ENCODE data around the gene HLA-DQB2. TPM values are rescaled to one million over a fixed set of nuclear protein-coding genes. Genes with fewer than 3 reads are reported as not detected.
A peak's percentile ranks its signal among the peaks of the same experiment; 100 is the strongest.
"Not testable (repeated sequence)": the region's sequence is repeated elsewhere in the genome, so short reads cannot be mapped to it uniquely, and the experiment has no call there.

HLA-DQB2 gene
- polyA plus RNA-seq = 1 to 10 TPM in 1 of 4 donors, under 1 TPM in 1, not detected in 2; 0.09 to 2.7 TPM
- long read RNA-seq, donor 1 = 0 reads
- long read RNA-seq, donor 2 = 0 reads
- long read RNA-seq, donor 3, partial matches to known transcripts = 6 of 6 reads
- long read RNA-seq, donor 3, other reads (novel, unspliced or antisense) = 0 of 6 reads
- long read RNA-seq, donor 4 = 0 reads
- long read RNA-seq, donor 5 = 0 reads
- long read RNA-seq, donor 6 = 0 reads
- long read RNA-seq, donor 7 = 0 reads
- long read RNA-seq, donor 8 = 0 reads
- long read RNA-seq, donor 9 = 0 reads
- long read RNA-seq, donor 10 = 0 reads

GRCh38 chr6:32763421-32763820, at the start of gene HLA-DQB2:
Gene HLA-DQB2 (minus strand): TSS chr6:32763532. CDS start chr6:32763470, 62 bp downstream.
- H3K4me3 ChIP-seq (ENCODE audit: low read depth in 1 of 3, low read length in 3 of 3) = no peak within 1 kb of the TSS
- no peaks in the 10 kb centered on the region for H3K9me3 ChIP-seq (ENCODE audit: control insufficient read depth in 2 of 2, insufficient read depth in 1 of 2, low read depth in 1 of 2, low read length in 1 of 2)
- peaks cover 2 to 27% (median 7%) of the 10 kb centered on the region in 3 donors for H3K27me3 ChIP-seq (ENCODE audit: control insufficient read depth in 3 of 3, insufficient read depth in 3 of 3, low read length in 3 of 3)
- H3K4me1 ChIP-seq (ENCODE audit: control insufficient read depth in 3 of 3, insufficient read depth in 2 of 3, low read depth in 1 of 3, low read length in 2 of 3) = no peaks in the 10 kb centered on the region
- DNase-seq = no peak
- no peak within 1 kb of the TSS for H3K27ac ChIP-seq (ENCODE audit: low read depth in 1 of 3, low read length in 2 of 3)
- WGBS, 3 donors = 52 to 69% (median 63%) methylated on average over 4 of the region's 4 CpGs
- FAIRE-seq = no peak
- no peaks in the 10 kb centered on the region for H3K36me3 ChIP-seq (ENCODE audit: control insufficient read depth in 3 of 3, insufficient read depth in 2 of 3, low read depth in 1 of 3, low read length in 3 of 3)

- no peaks in the 10 kb centered on the region for H3K4me1 ChIP-seq (ENCODE audit: control insufficient read depth in 3 of 3, insufficient read depth in 2 of 3, low read depth in 1 of 3, low read length in 2 of 3)
- H3K27me3 ChIP-seq (ENCODE audit: control insufficient read depth in 3 of 3, insufficient read depth in 3 of 3, low read length in 3 of 3) = peaks cover 0 to 14% (median 0%) of the 10 kb centered on the region in 3 donors
- DNase-seq (no peak), FAIRE-seq (no peak)
- no peaks in the 10 kb centered on the region for H3K36me3 ChIP-seq (ENCODE audit: control insufficient read depth in 3 of 3, insufficient read depth in 2 of 3, low read depth in 1 of 3, low read length in 3 of 3)
- H3K4me3 ChIP-seq (ENCODE audit: low read depth in 1 of 3, low read length in 3 of 3) = no peak overlapping the region
- no peaks in the 10 kb centered on the region for H3K9me3 ChIP-seq (ENCODE audit: control insufficient read depth in 2 of 2, insufficient read depth in 1 of 2, low read depth in 1 of 2, low read length in 1 of 2)
- 3 to 43% (median 39%) methylated on average over 1 of the region's 1 CpG for WGBS, 3 donors
- H3K27ac ChIP-seq (ENCODE audit: low read depth in 1 of 3, low read length in 2 of 3) = no peak overlapping the region
Observed at GRCh38 chr6:32809171-32809570, 45.8 kb upstream of the HLA-DQB2 start.

GRCh38 chr6:32807020-32807580, 43.8 kb upstream of the HLA-DQB2 start:
- Histone ChIP-seq H3K4me1 (ENCODE audit: control insufficient read depth in 3 of 3, insufficient read depth in 2 of 3, low read depth in 1 of 3, low read length in 2 of 3) (no peaks in the 10 kb centered on the region), H3K27me3 (ENCODE audit: control insufficient read depth in 3 of 3, insufficient read depth in 3 of 3, low read length in 3 of 3) (peaks cover 0 to 6% (median 0%) of the 10 kb centered on the region in 3 donors), H3K27ac (ENCODE audit: low read depth in 1 of 3, low read length in 2 of 3) (no peak overlapping the region), H3K9me3 (ENCODE audit: control insufficient read depth in 2 of 2, insufficient read depth in 1 of 2, low read depth in 1 of 2, low read length in 1 of 2) (no peaks in the 10 kb centered on the region), H3K36me3 (ENCODE audit: control insufficient read depth in 3 of 3, insufficient read depth in 2 of 3, low read depth in 1 of 3, low read length in 3 of 3) (no peaks in the 10 kb centered on the region), H3K4me3 (ENCODE audit: low read depth in 1 of 3, low read length in 3 of 3) (no peak overlapping the region)
- DNase-seq (no peak), FAIRE-seq (no peak)
- 76 to 84% (median 80%) methylated on average over 5 of the region's 5 CpGs for WGBS, 3 donors

- H3K4me3 ChIP-seq (ENCODE audit: low read depth in 1 of 3, low read length in 3 of 3); H3K27me3 ChIP-seq (ENCODE audit: control insufficient read depth in 3 of 3, insufficient read depth in 3 of 3, low read length in 3 of 3); H3K36me3 ChIP-seq (ENCODE audit: control insufficient read depth in 3 of 3, insufficient read depth in 2 of 3, low read depth in 1 of 3, low read length in 3 of 3); H3K9me3 ChIP-seq (ENCODE audit: control insufficient read depth in 2 of 2, insufficient read depth in 1 of 2, low read depth in 1 of 2, low read length in 1 of 2); H3K4me1 ChIP-seq (ENCODE audit: control insufficient read depth in 3 of 3, insufficient read depth in 2 of 3, low read depth in 1 of 3, low read length in 2 of 3); DNase-seq; FAIRE-seq; H3K27ac ChIP-seq (ENCODE audit: low read depth in 1 of 3, low read length in 2 of 3): not testable (repeated sequence)
Observed at GRCh38 chr6:32805404-32805803, 42.1 kb upstream of the HLA-DQB2 start.

- no peaks in the 10 kb centered on the region for H3K36me3 ChIP-seq (ENCODE audit: control insufficient read depth in 3 of 3, insufficient read depth in 2 of 3, low read depth in 1 of 3, low read length in 3 of 3)
- H3K4me1 ChIP-seq (ENCODE audit: control insufficient read depth in 3 of 3, insufficient read depth in 2 of 3, low read depth in 1 of 3, low read length in 2 of 3) = no peaks in the 10 kb centered on the region
- no peak for FAIRE-seq
- no peak overlapping the region for H3K27ac ChIP-seq (ENCODE audit: low read depth in 1 of 3, low read length in 2 of 3)
- H3K9me3 ChIP-seq (ENCODE audit: control insufficient read depth in 2 of 2, insufficient read depth in 1 of 2, low read depth in 1 of 2, low read length in 1 of 2) = peaks cover 0 to 5% of the 10 kb centered on the region in 2 donors
- 40 to 76% (median 63%) methylated on average over 2 of the region's 2 CpGs for WGBS, 3 donors
- H3K27me3 ChIP-seq (ENCODE audit: control insufficient read depth in 3 of 3, insufficient read depth in 3 of 3, low read length in 3 of 3) = peaks cover 0 to 16% (median 6%) of the 10 kb centered on the region in 3 donors
- H3K4me3 ChIP-seq (ENCODE audit: low read depth in 1 of 3, low read length in 3 of 3) = no peak overlapping the region
- DNase-seq = no peak
Observed at GRCh38 chr6:32803416-32803815, 40.1 kb upstream of the HLA-DQB2 start.

- DNase-seq = no peak
- Histone ChIP-seq H3K4me3 (ENCODE audit: low read depth in 1 of 3, low read length in 3 of 3) (no peak overlapping the region), H3K27me3 (ENCODE audit: control insufficient read depth in 3 of 3, insufficient read depth in 3 of 3, low read length in 3 of 3) (peaks cover 0 to 33% (median 6%) of the 10 kb centered on the region in 3 donors), H3K27ac (ENCODE audit: low read depth in 1 of 3, low read length in 2 of 3) (no peak overlapping the region), H3K9me3 (ENCODE audit: control insufficient read depth in 2 of 2, insufficient read depth in 1 of 2, low read depth in 1 of 2, low read length in 1 of 2) (peaks cover 0 to 5% of the 10 kb centered on the region in 2 donors), H3K4me1 (ENCODE audit: control insufficient read depth in 3 of 3, insufficient read depth in 2 of 3, low read depth in 1 of 3, low read length in 2 of 3) (no peaks in the 10 kb centered on the region), H3K36me3 (ENCODE audit: control insufficient read depth in 3 of 3, insufficient read depth in 2 of 3, low read depth in 1 of 3, low read length in 3 of 3) (no peaks in the 10 kb centered on the region)
- FAIRE-seq = no peak
- 84 to 96% (median 88%) methylated on average over 3 of the region's 3 CpGs for WGBS, 3 donors
Observed at GRCh38 chr6:32799740-32800139, 36.4 kb upstream of the HLA-DQB2 start.

- Histone ChIP-seq H3K4me1 (ENCODE audit: control insufficient read depth in 3 of 3, insufficient read depth in 2 of 3, low read depth in 1 of 3, low read length in 2 of 3) (no peaks in the 10 kb centered on the region), H3K36me3 (ENCODE audit: control insufficient read depth in 3 of 3, insufficient read depth in 2 of 3, low read depth in 1 of 3, low read length in 3 of 3) (no peaks in the 10 kb centered on the region), H3K27me3 (ENCODE audit: control insufficient read depth in 3 of 3, insufficient read depth in 3 of 3, low read length in 3 of 3) (peaks cover 0 to 36% (median 7%) of the 10 kb centered on the region in 3 donors), H3K4me3 (ENCODE audit: low read depth in 1 of 3, low read length in 3 of 3) (no peak overlapping the region), H3K9me3 (ENCODE audit: control insufficient read depth in 2 of 2, insufficient read depth in 1 of 2, low read depth in 1 of 2, low read length in 1 of 2) (peaks cover 0 to 5% of the 10 kb centered on the region in 2 donors), H3K27ac (ENCODE audit: low read depth in 1 of 3, low read length in 2 of 3) (no peak overlapping the region)
- FAIRE-seq (no peak), DNase-seq (no peak)
- 90 to 97% (median 92%) methylated on average over 3 of the region's 3 CpGs for WGBS, 3 donors
Observed at GRCh38 chr6:32799168-32799567, 35.8 kb upstream of the HLA-DQB2 start.

GRCh38 chr6:32796848-32797776, 33.8 kb upstream of the HLA-DQB2 start:
- Histone ChIP-seq H3K27me3 (ENCODE audit: control insufficient read depth in 3 of 3, insufficient read depth in 3 of 3, low read length in 3 of 3) (peaks cover 0 to 41% (median 8%) of the 10 kb centered on the region in 3 donors), H3K36me3 (ENCODE audit: control insufficient read depth in 3 of 3, insufficient read depth in 2 of 3, low read depth in 1 of 3, low read length in 3 of 3) (no peaks in the 10 kb centered on the region), H3K4me3 (ENCODE audit: low read depth in 1 of 3, low read length in 3 of 3) (no peak overlapping the region), H3K27ac (ENCODE audit: low read depth in 1 of 3, low read length in 2 of 3) (no peak overlapping the region), H3K4me1 (ENCODE audit: control insufficient read depth in 3 of 3, insufficient read depth in 2 of 3, low read depth in 1 of 3, low read length in 2 of 3) (no peaks in the 10 kb centered on the region), H3K9me3 (ENCODE audit: control insufficient read depth in 2 of 2, insufficient read depth in 1 of 2, low read depth in 1 of 2, low read length in 1 of 2) (peaks cover 0 to 5% of the 10 kb centered on the region in 2 donors)
- FAIRE-seq (no peak), DNase-seq (peak; percentile 61 to 79)
- 8 to 11% (median 9%) methylated on average over 30 of the region's 30 CpGs for WGBS, 3 donors
